K562 (cell line): Measurements from ENCODE around the gene PAPOLB. TPM values are rescaled to one million over a fixed set of nuclear protein-coding genes. Genes with fewer than 3 reads are reported as not detected.

Source experiments
- ATAC-seq: fragments of 200-7000 bp; cut with Tn5 transposase; 3 replicates; pipeline ENCODE4 v1.9.1; 2020; ENCODE audit warnings: moderate library complexity
- BruUV-seq: library from RNA; stranded (reverse); fragments of 400-500 nt; replicated peaks from 2 replicates; lab custom pipeline; 2021; lab: Mats Ljungman, UMichigan
- CTCF ChIA-PET: fragments of 300-600 bp; formaldehyde crosslinking; extraction: SDS; loops from one replicate; lab custom pipeline; 2021; ENCODE audit warnings: low intra/inter-chr PET ratio; lab: Yijun Ruan, JAX
- POLR2A ChIA-PET: fragments of 300-600, 350-650 bp; sonication (Branson Sonifier 250); formaldehyde crosslinking; extraction: SDS; loops from one replicate; lab custom pipeline; 2021; ENCODE audit warnings: antibody characterized with exemption, inconsistent platforms; lab: Yijun Ruan, JAX
- DNase-seq, 4 experiments: peaks; one replicate each; pipeline versions ENCODE4 v3.0.0 to v3.0.0-alpha.2; 2011 to 2018; ENCODE audit warnings: low spot score in 3 of 4, mixed read lengths in 3 of 4; ENCODE audit errors: extremely low read depth in 1 of 4
- FAIRE-seq: peaks from 2 replicates; lab custom pipeline; 2011; peaks lifted over from hg19 to GRCh38; lab: Jason Lieb, UNC
- H2AFZ ChIP-seq: 2 replicates; pipeline ENCODE4 v1.6.0; 2011; ENCODE audit warnings: low read depth, low read length, control low read depth, inconsistent platforms
- H3K27ac ChIP-seq: fragments of 200-600 bp; 3 replicates; pipeline ENCODE4 v1.8.0; 2011; ENCODE audit warnings: low read depth, mild to moderate bottlenecking, control low read depth, inconsistent platforms, low read length, moderate library complexity, mixed read lengths; ENCODE audit errors: extremely low read depth
- H3K27me3 ChIP-seq, 2 experiments: fragments of 300-600 bp in 1 of 2; 2 replicates in 1 of 2; 3 replicates in 1 of 2; pipeline versions ENCODE4 v1.6.0 to v1.8.0; 2011; ENCODE audit warnings: inconsistent platforms in 2 of 2, low read length in 2 of 2, mild to moderate bottlenecking in 1 of 2, mixed read lengths in 1 of 2, moderate library complexity in 1 of 2; ENCODE audit not compliant: control insufficient read depth in 2 of 2, insufficient read depth in 2 of 2
- H3K36me3 ChIP-seq: fragments of 300-600 bp; 3 replicates; pipeline ENCODE4 v1.8.0; 2011; ENCODE audit warnings: mild to moderate bottlenecking, low read length, inconsistent platforms; ENCODE audit not compliant: control insufficient read depth, insufficient read depth
- H3K4me1 ChIP-seq, 2 experiments: fragments of 200-600 bp in 1 of 2; replicated peaks in 1 of 2; 2 replicates in 1 of 2; 3 replicates in 1 of 2; pipeline versions ENCODE4 v1.5.1 to v1.8.0; 2011; ENCODE audit warnings: inconsistent platforms in 2 of 2, low read length in 2 of 2, mild to moderate bottlenecking in 1 of 2, mixed read lengths in 1 of 2, moderate library complexity in 1 of 2; ENCODE audit not compliant: control insufficient read depth in 2 of 2, insufficient read depth in 2 of 2
- H3K4me2 ChIP-seq: 2 replicates; pipeline ENCODE4 v1.6.1; 2011; ENCODE audit warnings: low read length, control low read depth, inconsistent platforms, mixed read lengths; ENCODE audit not compliant: insufficient read depth
- H3K4me3 ChIP-seq: fragments of 200-600 bp; sonication (generic), shearing (Covaris generic); 2 replicates; pipeline ENCODE4 v1.5.1; 2016; ENCODE audit warnings: control low read depth, inconsistent platforms
- H3K79me2 ChIP-seq: fragments of 200-600 bp; 3 replicates; pipeline ENCODE4 v1.8.0; 2011; ENCODE audit warnings: low read length, inconsistent platforms; ENCODE audit not compliant: control insufficient read depth, insufficient read depth
- H3K9ac ChIP-seq, 2 experiments: 2 replicates each; pipeline versions ENCODE4 v1.6.0 to v1.6.1; 2011; ENCODE audit warnings: low read depth in 2 of 2, low read length in 2 of 2, control low read depth in 1 of 2, inconsistent platforms in 1 of 2, mild to moderate bottlenecking in 1 of 2, mixed read lengths in 1 of 2; ENCODE audit not compliant: insufficient read depth in 1 of 2
- H3K9me1 ChIP-seq: one replicate; pipeline ENCODE4 v1.6.0; 2011; ENCODE audit warnings: inconsistent platforms, mild to moderate bottlenecking, low read length, moderate library complexity; ENCODE audit not compliant: control insufficient read depth, insufficient read depth
- H3K9me3 ChIP-seq: replicated peaks from 2 replicates; pipeline ENCODE4 v1.5.1; 2011; ENCODE audit warnings: low read depth, low read length, inconsistent platforms; ENCODE audit not compliant: control insufficient read depth, insufficient read depth
- H4K20me1 ChIP-seq: replicated peaks from 2 replicates; pipeline ENCODE4 v1.6.1; 2011; ENCODE audit warnings: low read length, inconsistent platforms, mixed read lengths; ENCODE audit not compliant: control insufficient read depth, insufficient read depth
- ATF3 ChIP-seq, 2 experiments: fragments of 450-650 bp in 1 of 2; sonication (generic) in 1 of 2; formaldehyde crosslinking in 1 of 2; IDR thresholded peaks in 1 of 2; conservative IDR thresholded peaks in 1 of 2; 2 replicates each; pipeline versions ENCODE4 v1.6.1 to v1.8.1; 2016 to 2023; ENCODE audit warnings: mild to moderate bottlenecking in 2 of 2, moderate library complexity in 2 of 2, inconsistent platforms in 1 of 2, missing genetic modification reagents in 1 of 2
- ATF7 ChIP-seq: fragments of 450-650 bp; IDR thresholded peaks from 2 replicates; pipeline ENCODE4 v1.7.1; 2014; ENCODE audit warnings: mild to moderate bottlenecking, moderate library complexity
- CC2D1A ChIP-seq: fragments of 450-650 bp; IDR thresholded peaks from 2 replicates; pipeline ENCODE4 v1.6.1; 2017; ENCODE audit warnings: mild to moderate bottlenecking
- CREB1 ChIP-seq, 2 experiments: sonication (generic) in 1 of 2; formaldehyde crosslinking in 1 of 2; IDR thresholded peaks; 2 replicates each; pipeline versions ENCODE4 v1.6.1 to v1.8.0; 2012 to 2022; ENCODE audit warnings: inconsistent platforms in 1 of 2, mild to moderate bottlenecking in 1 of 2, missing genetic modification reagents in 1 of 2, moderate library complexity in 1 of 2
- CREM ChIP-seq: IDR thresholded peaks from 2 replicates; pipeline ENCODE4 v1.6.1; 2014; ENCODE audit warnings: antibody characterized with exemption, low read depth
- MLLT1 ChIP-seq, 2 experiments: fragments of 450-650 bp; IDR thresholded peaks; 2 replicates each; pipeline ENCODE4 v1.6.1; 2016
- ZMIZ1 ChIP-seq, 2 experiments: fragments of 150-350 bp in 1 of 2; IDR thresholded peaks; 2 replicates each; pipeline ENCODE4 v1.6.1; 2012 to 2016; ENCODE audit warnings: low read depth in 2 of 2, low read length in 2 of 2, mild to moderate bottlenecking in 1 of 2, moderate library complexity in 1 of 2
- ZNF23 ChIP-seq: fragments of 250-450 bp; sonication (Bioruptor Pico); IDR thresholded peaks from 2 replicates; pipeline ENCODE4 v1.4.0; 2020; ENCODE audit warnings: mild to moderate bottlenecking
- ZNF384 ChIP-seq: IDR thresholded peaks from 2 replicates; pipeline ENCODE4 v1.6.1; 2012; ENCODE audit warnings: low read depth, low read length, improper control_type of control experiment
- WGBS: fragments of 100-300 bp; shearing (Covaris generic); methylation state at CpG from one replicate; pipeline ENCODE4 v1.1.6; 2016; ENCODE audit warnings: low coverage, mixed read lengths; ENCODE audit not compliant: insufficient coverage; ENCODE audit errors: missing lambda C conversion rate; 5-methylcytosine and 5-hydroxymethylcytosine counted together
- in situ Hi-C: fragments of 300-500 bp; cut with MboI; formaldehyde crosslinking; loops from 4 replicates; pipeline ENCODE4 v1.15.0; 2018; ENCODE audit warnings: inconsistent platforms, mixed read lengths
- intact Hi-C: fragments of 100-400 bp; cut with micrococcal nuclease; formaldehyde crosslinking; loops from 2 replicates; pipeline ENCODE4 v1.14.2; 2022
- polyA plus RNA-seq, 8 experiments: library from polyadenylated mRNA; depleted of rRNA in 4 of 8; stranded (reverse) in 5 of 8; unstranded in 3 of 8; fragments of >200 nt; fragmentation: Nextera tagmentation in 2 of 8; fragmentation: Illumina TruSeq in 1 of 8; extraction: Ambion mirVana in 2 of 8; extraction: Trizol in 1 of 8; gene quantifications; 2 replicates each; pipeline versions ENCODE4 v1.2.1 to v1.2.3, GENCODE V29; 2011 to 2014; ENCODE audit warnings: inconsistent platforms in 1 of 8, missing spikeins in 1 of 8
- total RNA-seq, 7 experiments: library from RNA; depleted of rRNA in 6 of 7; stranded (reverse); fragments of >200 nt in 6 of 7; fragmentation: Illumina TruSeq in 2 of 7; extraction: Trizol in 2 of 7; gene quantifications; 2 replicates each; pipeline versions ENCODE4 v1.2.1 to v1.2.3, GENCODE V29; 2011 to 2021; ENCODE audit warnings: low replicate concordance in 1 of 7

Gene PAPOLB
- total and polyA plus RNA-seq, 9 of the 15 experiments (the other 6 are each of a cell fraction or from before 2014, with no cell fraction given), result 0.04 to 0.33 (median 0.16) TPM; not detected in 4

- intact Hi-C loops, result no loop called here
- TF ChIP-seq MLLT1 (IDR thresholded peaks at IDR 0.05), result peak in 1 of 2 experiments; percentile 98; a peak in 2 of 4 replicates
- peak; percentile 16; the same call in 1 of the 2 replicates for TF ChIP-seq CREB1 (IDR thresholded peaks at IDR 0.05)
- TF ChIP-seq CREB1 (CRISPR knock-in tag; IDR thresholded peaks at IDR 0.05), result no peak
- no peak for TF ChIP-seq ZNF384
- peak; percentile 68 for TF ChIP-seq CREM
- peak; percentile 66 for TF ChIP-seq ATF3 (IDR thresholded peaks at IDR 0.05)
- TF ChIP-seq ATF3 (CRISPR knock-in tag; conservative IDR thresholded peaks at IDR 0.05), result 0 out of 2 replicates have a peak, but pooled peaks have one; percentile 29
- no peak for TF ChIP-seq CC2D1A
- TF ChIP-seq ZMIZ1 (IDR thresholded peaks at IDR 0.05; ENCODE audit: low read depth in 2 of 2, low read length in 2 of 2), result peak in 1 of 2 experiments; percentile 80; a peak in 2 of 4 replicates
- TF ChIP-seq ZNF23 (CRISPR knock-in tag), result peak; percentile 97
- TF ChIP-seq ATF7, result peak; percentile 89
These were observed 44.9 kb upstream of the PAPOLB start for GRCh38 chr7:4906682-4907081.

More at GRCh38 chr7:4906682-4907081, 44.9 kb upstream of the PAPOLB start:
- no peaks in the 10 kb centered on the region for H3K36me3 ChIP-seq
- no peaks in the 10 kb centered on the region for H3K79me2 ChIP-seq
- no peak overlapping the region for H2AFZ ChIP-seq
- H3K4me3 ChIP-seq, result no peak overlapping the region
- no peak overlapping the region for H3K27ac ChIP-seq
- no peak overlapping the region for H3K4me2 ChIP-seq
- FAIRE-seq, result peak; percentile 40
- peaks cover 10 to 55% of the 10 kb centered on the region in 2 experiments; a peak in 3 of 5 replicates for H3K27me3 ChIP-seq
- ATAC-seq, result peak; percentile 54
- in situ Hi-C loops, result no loop called here
- H4K20me1 ChIP-seq, result no peaks in the 10 kb centered on the region
- H3K9me1 ChIP-seq, result no peaks in the 10 kb centered on the region
- POLR2A ChIA-PET, result no interaction called here
- WGBS, result 6% methylated on average over 1 of the region's 1 CpG
- peaks cover 0 to 2% of the 10 kb centered on the region in 2 experiments; a peak in 2 of 5 replicates for H3K4me1 ChIP-seq
- H3K9me3 ChIP-seq, result no peaks in the 10 kb centered on the region
- peak in 2 of 4 experiments; percentile 35 for DNase-seq
- H3K9ac ChIP-seq, result no peak overlapping the region
- CTCF ChIA-PET, result no interaction called here
- BruUV-seq, result no TSS peak
